Measurements from ENCODE around the gene KIF1B. TPM values are rescaled to one million over a fixed set of nuclear protein-coding genes. Genes with fewer than 3 reads are reported as not detected.
A peak's percentile ranks its signal among the peaks of the same experiment; 100 is the strongest.

KIF1B gene
- total and polyA plus RNA-seq, 10 of the 15 experiments (the other 5 are each of a cell fraction or from before 2014, with no cell fraction given) = 2.1 to 16.5 (median 8.7) TPM

DNA sequence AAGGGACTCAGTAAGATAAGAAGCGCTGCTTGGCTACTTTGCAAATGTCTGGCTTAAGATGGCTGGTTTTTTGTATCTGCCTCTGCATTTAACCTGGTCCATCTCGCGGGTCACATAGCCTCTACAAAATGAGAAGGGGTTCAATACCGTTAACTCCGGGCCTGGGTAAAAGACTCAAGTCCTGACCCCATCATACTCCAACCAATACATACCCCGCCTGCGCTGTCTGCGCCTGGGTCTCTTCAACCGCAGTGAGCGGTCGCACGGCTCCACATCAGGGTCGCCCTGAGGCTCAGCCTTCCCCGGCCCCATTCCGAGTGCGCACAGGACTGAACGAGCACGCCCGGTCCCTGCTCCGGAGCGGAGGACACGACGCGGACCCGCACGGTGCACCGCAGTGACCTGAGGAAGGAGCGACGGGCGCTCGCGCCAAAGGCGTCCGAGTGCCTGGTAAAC is 187.9 kb downstream of the KIF1B start:
- DNase-seq (ENCODE audit: low read depth, low spot score) = no peak
- BruUV-seq (replicated peaks) = no TSS peak
- peaks cover 0 to 7% of the 10 kb centered on the region in 2 experiments; a peak in 1 of 4 replicates for H3K36me3 ChIP-seq (ENCODE audit: control insufficient read depth in 2 of 2, insufficient read depth in 2 of 2, low read length in 1 of 2)
- H3K4me1 ChIP-seq (ENCODE audit: control insufficient read depth, insufficient read depth, low read length) = peaks cover 6% of the 10 kb centered on the region
- H3K27me3 ChIP-seq (replicated peaks in 1 of 2; ENCODE audit: control insufficient read depth in 2 of 2, insufficient read depth in 2 of 2, low read length in 1 of 2) = no peaks in the 10 kb centered on the region
- no peak for FAIRE-seq
- peak overlapping the region; percentile 64; the same call in 1 of the 2 replicates for H3K9ac ChIP-seq (ENCODE audit: control insufficient read depth, insufficient read depth, low read length)
- ChIA-PET POLR2A (interaction anchor here (1.8 to 2.0 kb wide), 2 partner anchors 10 to 11 kb away, joined by 6 to 8 read pairs; no protein-coding TSS in a partner anchor), SMC1A (ENCODE audit: uncharacterized antibody, unreplicated experiment) (interaction anchor here (1.1 to 3.7 kb wide), 2 partner anchors 11 to 189 kb away, joined by 8 to 26 read pairs; partner anchors contain the start of gene KIF1B), CTCF (interaction anchor here (0.6 to 4.2 kb wide), 4 partner anchors 17 to 189 kb away, joined by 3 to 29 read pairs (median 12); partner anchors contain the start of genes CENPS and KIF1B), RAD21 (ENCODE audit: unreplicated experiment) (interaction anchor here (0.8 to 2.4 kb wide), 3 partner anchors 10 to 21 kb away, joined by 3 to 7 read pairs (median 6); no protein-coding TSS in a partner anchor)
- in situ Hi-C loops (cut with MboI) (no loop called here), intact Hi-C loops (cut with micrococcal nuclease; ENCODE audit: unreplicated experiment) (loop anchor here (1.0 kb wide), 1 partner anchor 10 kb away; no protein-coding TSS in a partner anchor)
- peak overlapping the region; percentile 96 for H3K4me2 ChIP-seq (ENCODE audit: control insufficient read depth, insufficient read depth)
- H3K27ac ChIP-seq (ENCODE audit: control insufficient read depth, insufficient read depth) = no peak overlapping the region
- H2AFZ ChIP-seq (ENCODE audit: control insufficient read depth, low read depth, low read length) = peak overlapping the region; percentile 98
- peak overlapping the region; percentile 71 for H3K4me3 ChIP-seq
- TF ChIP-seq GATAD2B (conservative IDR thresholded peaks at IDR 0.05; ENCODE audit: low read depth) (peak; percentile 34; the same call in 1 of the 2 replicates), LARP7 (IDR thresholded peaks at IDR 0.05) (peak; percentile 48; the same call in 1 of the 2 replicates), ATF7 (IDR thresholded peaks at IDR 0.05; ENCODE audit: low read depth) (no peak), HDAC2 (IDR thresholded peaks at IDR 0.05) (no peak), RFX5 (IDR thresholded peaks at IDR 0.05; ENCODE audit: low read depth, low read length) (no peak), NR2C1 (IDR thresholded peaks at IDR 0.05) (no peak), NKRF (conservative IDR thresholded peaks at IDR 0.05) (peak; percentile 67), BHLHE40 (IDR thresholded peaks at IDR 0.05; ENCODE audit: borderline replicate concordance in 1 of 2, low read depth in 2 of 2, low read length in 1 of 2) (no peak), RAD21 (IDR thresholded peaks at IDR 0.05; ENCODE audit: insufficient read depth, low read depth, low read length) (no peak), MEF2A (IDR thresholded peaks at IDR 0.05; ENCODE audit: insufficient read depth, low read depth, low read length) (no peak), ZNF207 (IDR thresholded peaks at IDR 0.05; ENCODE audit: borderline replicate concordance) (0 out of 2 replicates have a peak, but pooled peaks have one; percentile 32), ZNF274 (IDR thresholded peaks at IDR 0.05; ENCODE audit: insufficient read depth, insufficient read length) (no peak), DPF2 (IDR thresholded peaks at IDR 0.05) (no peak), CHD1 (IDR thresholded peaks at IDR 0.05; ENCODE audit: low read depth, low read length) (no peak), WRNIP1 (IDR thresholded peaks at IDR 0.05; ENCODE audit: borderline replicate concordance, low read depth, low read length) (no peak)
- no peaks in the 10 kb centered on the region for H3K9me3 ChIP-seq (replicated peaks; ENCODE audit: control insufficient read depth, insufficient read depth, low read length)
- H4K20me1 ChIP-seq (ENCODE audit: control insufficient read depth, insufficient read depth) = no peaks in the 10 kb centered on the region
- H3K79me2 ChIP-seq (ENCODE audit: control insufficient read depth, insufficient read depth, low read length) = peaks cover 19% of the 10 kb centered on the region
- WGBS (ENCODE audit: insufficient coverage, insufficient replicate concordance, low lambda C conversion rate, missing lambda C conversion rate) = 0% methylated on average over 34 of the region's 34 CpGs
- no peak for ATAC-seq
